Liver (tissue), 9 donors: ENCODE data around the gene FOXF2. TPM values are rescaled to one million over a fixed set of nuclear protein-coding genes. Genes with fewer than 3 reads are reported as not detected.

Experiments
- DNase-seq: peaks from one replicate; pipeline ENCODE4 v3.0.0-alpha.2; 2017; ENCODE audit warnings: low spot score
- H3K27ac ChIP-seq, 2 donors: one replicate each; pipeline ENCODE4 v1.7.0; 2013; ENCODE audit warnings: inconsistent platforms in 2 of 2, low read length in 2 of 2, control low read depth in 1 of 2, low read depth in 1 of 2, mild to moderate bottlenecking in 1 of 2
- H3K27me3 ChIP-seq, 4 donors: one replicate each; pipeline versions ENCODE4 v1.6.1 to v1.7.0; 2013; ENCODE audit warnings: low read length in 3 of 4, inconsistent platforms in 1 of 4, mild to moderate bottlenecking in 1 of 4, moderate library complexity in 1 of 4; ENCODE audit not compliant: control insufficient read depth in 4 of 4, insufficient read depth in 4 of 4
- H3K36me3 ChIP-seq, 4 donors: one replicate each; pipeline versions ENCODE4 v1.6.1 to v1.7.0; 2013; ENCODE audit warnings: low read length in 3 of 4, mild to moderate bottlenecking in 3 of 4, low read depth in 1 of 4, moderate library complexity in 1 of 4; ENCODE audit not compliant: control insufficient read depth in 4 of 4, insufficient read depth in 3 of 4
- H3K4me1 ChIP-seq, 4 donors: one replicate each; pipeline versions ENCODE4 v1.6.1 to v1.7.0; 2013; ENCODE audit warnings: low read length in 3 of 4, mild to moderate bottlenecking in 3 of 4, moderate library complexity in 1 of 4; ENCODE audit not compliant: control insufficient read depth in 4 of 4, insufficient read depth in 4 of 4
- H3K4me3 ChIP-seq, 3 donors: one replicate each; pipeline versions ENCODE4 v1.6.1 to v1.7.0; 2013; ENCODE audit warnings: low read length in 3 of 3, control low read depth in 1 of 3, low read depth in 1 of 3, mild to moderate bottlenecking in 1 of 3
- H3K9ac ChIP-seq, 2 donors: one replicate each; pipeline ENCODE4 v1.7.0; 2013; ENCODE audit warnings: low read length in 2 of 2, mild to moderate bottlenecking in 2 of 2, moderate library complexity in 2 of 2, control low read depth in 1 of 2, low read depth in 1 of 2
- H3K9me3 ChIP-seq, 4 donors: one replicate each; pipeline versions ENCODE4 v1.6.1 to v1.7.0; 2013; ENCODE audit warnings: low read length in 3 of 4; ENCODE audit not compliant: control insufficient read depth in 4 of 4
- CTCF ChIP-seq: fragments of 150-350 bp; IDR thresholded peaks from 2 replicates; pipeline ENCODE4 v1.5.1; 2017; ENCODE audit warnings: improper control_type of control experiment, low read depth, low read length; ENCODE audit not compliant: missing input control
- EGR1 ChIP-seq, 2 donors: IDR thresholded peaks; 2 replicates each; pipeline ENCODE4 v1.6.1; 2016 to 2018; ENCODE audit warnings: antibody characterized with exemption in 2 of 2, low read depth in 2 of 2
- FOXA1 ChIP-seq: IDR thresholded peaks from 2 replicates; pipeline ENCODE4 v1.6.1; 2016; ENCODE audit warnings: antibody characterized with exemption
- FOXA2 ChIP-seq: IDR thresholded peaks from 2 replicates; pipeline ENCODE4 v1.6.1; 2016; ENCODE audit warnings: antibody characterized with exemption
- GABPA ChIP-seq, 2 donors: IDR thresholded peaks in 1 of 2; conservative IDR thresholded peaks in 1 of 2; 2 replicates each; pipeline ENCODE4 v1.6.1; 2016; ENCODE audit warnings: antibody characterized with exemption in 2 of 2, mild to moderate bottlenecking in 1 of 2, moderate library complexity in 1 of 2
- HNF4A ChIP-seq, 2 donors: conservative IDR thresholded peaks; 2 replicates each; pipeline ENCODE4 v1.6.1; 2016; ENCODE audit warnings: antibody characterized with exemption in 2 of 2, mild to moderate bottlenecking in 2 of 2
- HNF4G ChIP-seq: IDR thresholded peaks from 2 replicates; pipeline ENCODE4 v1.6.1; 2016; ENCODE audit warnings: antibody characterized with exemption
- JUND ChIP-seq, 2 donors: IDR thresholded peaks; 2 replicates each; pipeline ENCODE4 v1.6.1; 2016; ENCODE audit warnings: antibody characterized with exemption in 2 of 2
- MAX ChIP-seq: IDR thresholded peaks from 2 replicates; pipeline ENCODE4 v1.6.1; 2016; ENCODE audit warnings: antibody characterized with exemption
- NR2F2 ChIP-seq: IDR thresholded peaks from 2 replicates; pipeline ENCODE4 v1.6.1; 2016; ENCODE audit warnings: antibody characterized with exemption
- RAD21 ChIP-seq, 2 donors: IDR thresholded peaks; 2 replicates each; pipeline ENCODE4 v1.6.1; 2016; ENCODE audit warnings: antibody characterized with exemption in 2 of 2, mild to moderate bottlenecking in 2 of 2
- RXRA ChIP-seq, 2 donors: IDR thresholded peaks; 2 replicates each; pipeline ENCODE4 v1.6.1; 2017 to 2018; ENCODE audit warnings: antibody characterized with exemption in 2 of 2, mild to moderate bottlenecking in 1 of 2
- SP1 ChIP-seq: IDR thresholded peaks from 2 replicates; pipeline ENCODE4 v1.6.1; 2018; ENCODE audit warnings: antibody characterized with exemption, mild to moderate bottlenecking
- TAF1 ChIP-seq: conservative IDR thresholded peaks from 2 replicates; pipeline ENCODE4 v1.6.1; 2016; ENCODE audit warnings: antibody characterized with exemption, mild to moderate bottlenecking
- YY1 ChIP-seq: IDR thresholded peaks from 2 replicates; pipeline ENCODE4 v1.6.1; 2016; ENCODE audit warnings: antibody characterized with exemption, mild to moderate bottlenecking
- ZBTB33 ChIP-seq: IDR thresholded peaks from 2 replicates; pipeline ENCODE4 v1.6.1; 2016; ENCODE audit warnings: antibody characterized with exemption
- WGBS: extraction: QIAGEN DNeasy Blood & Tissue Kit; methylation state at CpG from one replicate; pipeline ENCODE4 v1.1.7; 2013; 5-methylcytosine and 5-hydroxymethylcytosine counted together
- polyA plus RNA-seq, 2 donors: library from polyadenylated mRNA; stranded (reverse) in 1 of 2; unstranded in 1 of 2; fragments of 200-250 nt in 1 of 2; fragments of >200 nt in 1 of 2; fragmentation: Nextera tagmentation in 1 of 2; extraction: Ambion mirVana in 1 of 2; gene quantifications; one replicate each; pipeline versions ENCODE4 v1.2.1 to v1.2.3, GENCODE V29; 2013 to 2015
- total RNA-seq, 2 donors: library from RNA; depleted of rRNA; stranded (reverse); fragments of >200 nt; gene quantifications; one replicate each; pipeline ENCODE4 v1.2.3, GENCODE V29; 2014
- TF ChIP-seq, protein P1 (sequence below): IDR thresholded peaks from 2 replicates; pipeline ENCODE4 v1.6.1; 2016; ENCODE audit warnings: antibody characterized with exemption, mild to moderate bottlenecking
- TF ChIP-seq, protein P2 (sequence below): IDR thresholded peaks from 2 replicates; pipeline ENCODE4 v1.6.1; 2016; ENCODE audit warnings: antibody characterized with exemption
- donor health status: healthy.
- donor health status: healthy.
- donor health status: healthy.
- donor health status: healthy.
- donor health status: healthy.

The FOXF2 gene
- total and polyA plus RNA-seq, 4 donors: 0.05 TPM; not detected in 3

DNA sequence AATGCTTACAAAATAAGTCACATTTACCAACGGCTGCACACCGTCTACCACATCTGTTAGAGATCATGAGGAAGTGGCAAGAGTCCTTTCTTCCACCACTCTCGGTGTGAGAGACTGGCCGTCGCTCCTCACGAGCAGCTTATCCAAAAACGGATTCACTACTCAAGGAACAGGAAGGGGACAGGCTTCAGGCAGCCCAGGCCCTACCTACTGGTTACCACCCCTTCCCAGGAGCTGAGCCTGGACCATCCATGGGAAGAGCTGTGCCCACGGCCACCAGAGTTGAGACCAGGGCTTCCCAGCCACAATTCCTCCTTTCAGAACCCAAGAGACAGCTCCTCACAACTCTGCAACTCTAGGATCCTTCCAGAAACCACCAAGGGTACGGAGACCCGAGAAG lies 37.0 kb downstream of the FOXF2 start (continued):
- TF ChIP-seq, protein P1, sequence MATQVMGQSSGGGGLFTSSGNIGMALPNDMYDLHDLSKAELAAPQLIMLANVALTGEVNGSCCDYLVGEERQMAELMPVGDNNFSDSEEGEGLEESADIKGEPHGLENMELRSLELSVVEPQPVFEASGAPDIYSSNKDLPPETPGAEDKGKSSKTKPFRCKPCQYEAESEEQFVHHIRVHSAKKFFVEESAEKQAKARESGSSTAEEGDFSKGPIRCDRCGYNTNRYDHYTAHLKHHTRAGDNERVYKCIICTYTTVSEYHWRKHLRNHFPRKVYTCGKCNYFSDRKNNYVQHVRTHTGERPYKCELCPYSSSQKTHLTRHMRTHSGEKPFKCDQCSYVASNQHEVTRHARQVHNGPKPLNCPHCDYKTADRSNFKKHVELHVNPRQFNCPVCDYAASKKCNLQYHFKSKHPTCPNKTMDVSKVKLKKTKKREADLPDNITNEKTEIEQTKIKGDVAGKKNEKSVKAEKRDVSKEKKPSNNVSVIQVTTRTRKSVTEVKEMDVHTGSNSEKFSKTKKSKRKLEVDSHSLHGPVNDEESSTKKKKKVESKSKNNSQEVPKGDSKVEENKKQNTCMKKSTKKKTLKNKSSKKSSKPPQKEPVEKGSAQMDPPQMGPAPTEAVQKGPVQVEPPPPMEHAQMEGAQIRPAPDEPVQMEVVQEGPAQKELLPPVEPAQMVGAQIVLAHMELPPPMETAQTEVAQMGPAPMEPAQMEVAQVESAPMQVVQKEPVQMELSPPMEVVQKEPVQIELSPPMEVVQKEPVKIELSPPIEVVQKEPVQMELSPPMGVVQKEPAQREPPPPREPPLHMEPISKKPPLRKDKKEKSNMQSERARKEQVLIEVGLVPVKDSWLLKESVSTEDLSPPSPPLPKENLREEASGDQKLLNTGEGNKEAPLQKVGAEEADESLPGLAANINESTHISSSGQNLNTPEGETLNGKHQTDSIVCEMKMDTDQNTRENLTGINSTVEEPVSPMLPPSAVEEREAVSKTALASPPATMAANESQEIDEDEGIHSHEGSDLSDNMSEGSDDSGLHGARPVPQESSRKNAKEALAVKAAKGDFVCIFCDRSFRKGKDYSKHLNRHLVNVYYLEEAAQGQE: no peak

GRCh38 chr6:1435806-1436205 lies 46.4 kb downstream of the FOXF2 start:
- Histone ChIP-seq H3K27ac (no peak overlapping the region), H3K4me3 (no peak overlapping the region), H3K36me3 (no peaks in the 10 kb centered on the region), H3K4me1 (no peaks in the 10 kb centered on the region), H3K9ac (no peak overlapping the region), H3K27me3 (peaks cover 0 to 10% (median 0%) of the 10 kb centered on the region in 4 donors), H3K9me3 (no peaks in the 10 kb centered on the region)
- WGBS: 33% methylated on average over 6 of the region's 6 CpGs
- TF ChIP-seq HNF4G: no peak
- TF ChIP-seq, protein P1: no peak
- no peak for TF ChIP-seq SP1
- no peak for TF ChIP-seq NR2F2
- TF ChIP-seq JUND (IDR thresholded peaks at IDR 0.05): no peak
- TF ChIP-seq FOXA2: no peak
- no peak for TF ChIP-seq MAX
- TF ChIP-seq, protein P2, sequence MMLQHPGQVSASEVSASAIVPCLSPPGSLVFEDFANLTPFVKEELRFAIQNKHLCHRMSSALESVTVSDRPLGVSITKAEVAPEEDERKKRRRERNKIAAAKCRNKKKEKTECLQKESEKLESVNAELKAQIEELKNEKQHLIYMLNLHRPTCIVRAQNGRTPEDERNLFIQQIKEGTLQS: no peak
- TF ChIP-seq TAF1: no peak
- no peak for TF ChIP-seq ZBTB33
- TF ChIP-seq YY1: no peak
- TF ChIP-seq FOXA1: no peak
- no peak for TF ChIP-seq EGR1 (IDR thresholded peaks at IDR 0.05; ENCODE audit: low read depth in 2 of 2)
- no peak for TF ChIP-seq RAD21 (IDR thresholded peaks at IDR 0.05)
- TF ChIP-seq CTCF: no peak
- TF ChIP-seq GABPA (IDR thresholded peaks at IDR 0.05 in 1 of 2, conservative IDR thresholded peaks at IDR 0.05 in 1 of 2): no peak
- no peak for TF ChIP-seq HNF4A (conservative IDR thresholded peaks at IDR 0.05)
- TF ChIP-seq RXRA (IDR thresholded peaks at IDR 0.05): no peak
- DNase-seq: no peak
